NCI-H2196 (cell line): ENCODE data around the gene SLC9C2.
"Not testable (repeated sequence)": the region's sequence is repeated elsewhere in the genome, so short reads cannot be mapped to it uniquely, and the experiment has no call there.

Experiments
- DNase-seq: peaks from one replicate; lab custom pipeline; 2025; ENCODE audit not compliant: unreplicated experiment; lab: John Stamatoyannopoulos, UW

SLC9C2 gene

GRCh38 chr1:173580658-173581057, 22.2 kb downstream of the SLC9C2 start:
- no peak for DNase-seq

GRCh38 chr1:173580071-173580470, 22.8 kb downstream of the SLC9C2 start:
- DNase-seq, result no peak

GRCh38 chr1:173573596-173573995, 29.3 kb downstream of the SLC9C2 start:
- DNase-seq, result no peak

GRCh38 chr1:173572201-173572873, 30.5 kb downstream of the SLC9C2 start:
- DNase-seq, result no peak

DNA sequence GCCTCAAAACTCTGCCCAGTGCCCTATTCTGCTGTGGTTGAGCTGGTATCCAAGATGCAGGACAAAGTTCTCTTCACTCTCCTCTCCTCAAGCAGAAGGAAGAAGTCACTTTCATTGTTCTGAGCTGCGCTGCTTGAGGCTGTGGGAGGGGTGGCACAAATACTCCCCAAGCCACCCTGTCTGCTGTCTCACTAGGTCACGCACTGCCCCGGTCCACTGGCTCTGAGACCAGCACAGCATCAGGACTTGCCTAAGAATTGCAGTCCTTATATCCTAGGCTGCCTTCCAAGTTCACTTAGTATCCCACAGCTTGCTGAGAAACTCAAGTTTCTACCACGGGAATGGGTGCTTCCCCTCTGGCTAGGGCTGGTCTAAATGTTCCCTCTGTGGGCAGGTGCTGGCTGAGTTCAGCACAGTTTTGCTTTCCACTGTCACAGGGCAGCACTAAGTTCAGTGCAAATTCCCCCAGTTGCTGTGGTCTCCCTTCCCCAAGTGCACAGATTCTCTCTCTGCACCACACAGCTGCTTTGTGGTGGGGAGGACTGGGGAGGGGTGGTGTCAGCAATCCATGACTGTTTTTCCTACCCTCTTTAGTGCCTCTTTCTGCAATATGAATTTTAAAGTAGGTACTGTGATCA, 32.4 kb downstream of the SLC9C2 start:
- DNase-seq, result no peak

GRCh38 chr1:173568483-173568882, 34.4 kb downstream of the SLC9C2 start:
- no peak for DNase-seq

DNA sequence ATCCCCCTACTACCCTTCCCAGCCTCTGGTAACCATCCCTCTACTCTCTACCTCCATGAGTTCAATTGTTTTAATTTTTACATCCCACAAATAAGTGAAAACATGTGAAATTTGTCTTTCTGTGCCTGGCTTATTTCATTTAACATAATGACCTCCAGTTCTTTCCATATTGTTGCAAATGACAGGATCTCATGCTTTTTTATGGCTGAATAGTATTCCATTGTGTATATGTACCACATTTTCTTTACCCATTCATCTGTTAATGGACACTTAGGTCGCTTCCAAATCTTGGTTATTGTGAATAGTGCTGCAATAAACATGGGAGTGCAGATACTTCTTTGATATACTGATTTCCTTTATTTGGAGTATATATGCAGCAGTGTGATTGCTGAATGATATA, 39.0 kb downstream of the SLC9C2 start:
- not testable (repeated sequence) for DNase-seq

DNA sequence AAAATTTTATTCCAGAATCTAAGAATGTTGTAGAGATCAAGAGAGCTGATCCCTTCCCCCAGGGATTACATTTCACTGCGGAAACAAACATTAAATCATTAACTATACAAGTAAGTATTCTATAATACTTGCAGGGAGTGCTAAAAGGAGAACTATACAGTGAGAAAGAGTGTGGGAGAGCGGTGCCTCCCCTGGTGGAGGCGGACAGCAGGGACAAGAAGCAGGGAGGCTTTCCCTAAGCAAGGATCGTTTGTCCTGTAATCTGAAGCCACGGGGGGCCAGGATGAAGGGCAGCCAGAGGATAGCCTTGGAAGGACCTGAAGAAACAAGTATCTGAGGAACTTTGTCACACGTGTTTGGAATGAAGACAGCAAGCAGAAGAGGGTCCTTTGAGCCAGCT, 40.1 kb downstream of the SLC9C2 start:
- DNase-seq, result no peak

DNA sequence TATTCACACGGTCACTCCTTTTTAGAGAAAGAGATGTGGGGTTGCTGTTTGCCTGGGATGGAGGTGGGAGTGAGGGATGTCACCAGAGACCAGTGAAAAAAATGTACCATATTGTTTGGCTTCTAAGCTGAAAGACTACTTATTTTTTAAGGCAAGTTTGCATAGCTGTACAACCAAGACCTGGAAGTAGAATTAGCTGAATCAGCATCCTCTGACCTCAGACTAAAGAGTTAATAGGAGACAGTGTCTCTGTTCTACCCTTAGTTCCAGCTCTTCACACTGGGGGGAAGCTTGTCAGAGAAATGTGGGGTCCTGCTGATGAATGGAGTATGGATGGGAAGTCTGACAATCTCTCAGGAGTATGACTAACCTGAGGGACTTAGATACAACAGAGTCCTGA, 41.6 kb downstream of the SLC9C2 start:
- no peak for DNase-seq

- DNase-seq, result no peak
Observed at GRCh38 chr1:173560285-173560880, 42.5 kb downstream of the SLC9C2 start.

DNA sequence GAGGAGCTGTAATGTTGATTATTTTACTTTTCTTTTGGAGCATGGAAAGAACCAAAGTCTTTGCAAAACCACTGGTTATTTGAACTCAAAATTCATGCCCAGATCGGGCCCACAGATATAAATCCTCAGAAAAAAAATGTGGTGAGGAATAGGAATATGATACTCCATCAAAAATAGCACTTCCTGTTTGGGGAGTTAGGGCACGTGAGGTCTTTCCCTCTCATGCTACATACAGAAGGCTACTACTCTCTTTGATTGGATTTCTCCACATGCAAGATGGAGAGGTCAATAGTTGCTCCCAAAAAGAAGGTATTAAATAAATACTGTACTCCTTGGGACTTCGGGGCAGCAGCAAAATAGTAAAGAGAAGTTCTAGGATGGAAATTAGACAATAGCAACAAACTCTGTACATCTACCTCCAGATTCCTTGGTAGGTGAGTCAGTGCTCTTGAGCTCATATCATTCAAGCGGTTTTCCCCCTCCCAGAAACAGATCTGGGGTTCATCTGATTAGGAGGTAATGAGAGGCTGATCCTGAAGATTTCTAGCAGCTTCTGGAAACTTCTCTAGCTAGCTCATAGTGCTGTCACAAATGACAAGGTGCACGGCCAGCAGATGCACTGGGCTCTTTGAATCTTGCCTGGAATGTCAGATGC, 47.1 kb downstream of the SLC9C2 start:
- no peak for DNase-seq

DNA sequence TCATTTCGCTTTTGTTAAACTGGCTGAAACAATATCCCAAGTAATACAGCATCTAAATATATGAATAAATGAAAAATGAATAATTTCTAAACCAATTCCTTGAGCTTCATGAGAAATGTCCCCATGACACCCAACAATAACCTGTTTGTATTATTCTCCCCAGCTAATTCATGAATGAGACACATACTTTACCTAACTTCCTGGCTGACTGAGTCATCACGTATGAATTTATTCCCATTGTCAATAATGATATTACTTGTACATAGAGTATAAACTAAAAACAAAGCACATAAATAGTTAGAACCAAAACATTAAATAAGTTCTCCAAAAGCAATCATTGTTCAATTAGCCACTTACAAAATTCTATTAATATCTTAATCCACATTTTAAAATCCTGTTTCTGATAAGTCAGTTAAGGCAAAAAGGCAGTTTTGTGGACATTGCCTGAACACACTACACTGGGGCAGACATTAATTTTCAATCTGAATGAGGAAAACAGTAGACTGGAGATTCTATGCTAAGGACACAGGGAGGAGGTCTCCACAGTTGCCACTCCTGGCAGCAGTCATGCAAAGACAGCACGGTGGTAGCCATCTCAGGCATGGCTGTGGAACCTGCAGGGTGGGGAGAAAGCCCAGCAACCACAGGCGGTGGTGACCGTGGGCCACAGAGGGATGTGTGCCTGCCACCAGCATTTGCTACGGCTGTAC, 48.2 kb downstream of the SLC9C2 start:
- no peak for DNase-seq

DNA sequence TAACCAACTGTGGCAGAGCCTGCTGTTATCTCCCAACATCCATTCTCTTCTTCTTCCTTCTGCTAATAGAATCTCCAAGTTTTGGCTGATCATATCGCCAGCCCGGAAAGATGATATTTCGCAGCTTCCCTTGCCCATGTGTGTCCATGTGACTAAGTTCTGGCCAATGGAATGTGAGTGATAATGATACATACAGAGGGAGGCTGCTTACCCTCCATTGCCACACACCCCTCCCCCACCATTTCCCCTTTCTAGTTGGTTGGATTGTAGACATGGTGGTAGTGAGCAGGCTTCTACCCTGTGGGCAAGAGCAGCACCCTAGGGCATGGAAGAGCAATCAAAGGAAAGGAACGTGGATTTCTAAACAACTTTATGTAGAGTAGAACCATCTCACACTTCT, 48.8 kb downstream of the SLC9C2 start:
- no peak for DNase-seq

GRCh38 chr1:173553312-173553711, 49.6 kb downstream of the SLC9C2 start:
- no peak for DNase-seq

DNA sequence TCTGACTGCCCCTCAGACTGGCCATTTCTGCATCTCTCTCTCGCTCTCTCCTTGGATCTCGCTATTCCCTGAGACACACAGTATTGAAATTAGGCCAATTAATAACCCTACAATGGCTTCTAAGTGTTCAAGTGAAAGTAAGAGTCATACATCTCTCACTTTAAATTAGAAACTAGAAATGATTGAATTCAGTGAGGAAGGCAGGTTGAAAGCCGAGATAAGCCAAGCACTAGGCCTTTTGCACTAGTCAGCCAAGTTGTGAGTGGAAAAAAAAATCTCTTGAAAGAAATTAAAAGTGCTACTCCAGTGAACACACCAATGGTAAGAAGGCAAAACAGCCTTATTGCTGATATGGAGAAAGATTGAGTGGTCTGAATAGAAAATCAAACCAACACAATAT, 51.2 kb downstream of the SLC9C2 start:
- DNase-seq, result no peak

- DNase-seq, result no peak
Observed at GRCh38 chr1:173549813-173550212, 53.1 kb downstream of the SLC9C2 start.

DNA sequence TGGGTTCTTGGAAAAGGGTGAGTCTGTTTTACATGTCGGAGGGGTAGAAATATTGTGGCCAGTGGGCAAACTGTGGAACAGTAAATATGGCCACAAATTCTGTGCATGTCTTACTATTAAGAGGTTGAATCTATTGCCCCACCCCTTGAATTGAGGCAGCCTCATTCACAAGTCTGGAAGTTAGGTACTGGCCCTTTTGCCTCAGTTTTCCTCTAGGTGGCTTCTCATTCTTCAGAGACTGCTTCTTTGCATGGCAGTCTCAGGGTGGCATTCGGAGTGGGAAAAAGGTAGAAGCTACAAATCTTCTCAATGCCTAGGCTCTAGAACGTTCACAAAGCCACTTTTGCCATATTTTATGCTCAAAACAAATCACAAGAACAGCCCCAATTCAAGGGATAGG, 57.2 kb downstream of the SLC9C2 start:
- no peak for DNase-seq

DNA sequence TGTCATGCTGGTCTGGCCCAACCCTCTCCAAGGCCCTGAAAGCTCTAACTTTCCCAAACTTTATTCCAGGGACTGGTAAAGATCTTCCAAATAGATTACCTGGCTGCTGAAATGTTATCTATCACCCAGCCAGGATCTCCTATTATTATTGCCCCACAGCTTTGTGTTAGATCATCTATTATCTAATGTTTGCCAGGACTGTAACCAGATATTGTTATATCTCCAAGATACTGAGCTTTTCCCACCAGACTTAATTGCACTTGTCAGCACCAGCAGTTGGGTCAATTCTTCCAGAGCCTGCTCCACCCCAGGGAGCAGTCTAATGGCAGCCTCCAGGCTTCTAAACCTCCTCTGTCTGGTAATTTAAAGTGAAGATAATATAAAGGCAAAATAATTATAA, 66.6 kb downstream of the SLC9C2 start:
- no peak for DNase-seq

GRCh38 chr1:173532237-173532636, 70.6 kb downstream of the SLC9C2 start:
- DNase-seq, result no peak

GRCh38 chr1:173530795-173531693, 71.8 kb downstream of the SLC9C2 start:
- DNase-seq, result no peak
